Left cardiac atrium (tissue), 4 donors: ENCODE data around the gene MYH1. TPM values are rescaled to one million over a fixed set of nuclear protein-coding genes. Genes with fewer than 3 reads are reported as not detected.
A peak's percentile ranks its signal among the peaks of the same experiment; 100 is the strongest.

Source experiments
- ATAC-seq, 2 donors: fragments of 200-7000 bp; cut with Tn5 transposase; one replicate each; pipeline ENCODE4 v1.9.1; 2020; ENCODE audit warnings: mild to moderate bottlenecking in 2 of 2, moderate library complexity in 2 of 2
- DNase-seq: peaks from one replicate; pipeline ENCODE4 v3.0.0-alpha.2; 2020
- intact Hi-C, 2 donors: fragments of 100-400 bp; cut with DNase I; formaldehyde crosslinking; loops; one replicate each; pipeline versions ENCODE4 v1.14.1 to v1.15.1; 2022 to 2023
- total RNA-seq, 2 donors: library from RNA; stranded (reverse); fragmentation: NEBNext Ultra II Directional; extraction: Animal tissue kit (Norgen Biotek cat#: 25700); gene quantifications; one replicate each; pipeline ENCODE4 v1.2.1, GENCODE V29; 2021
- donor health status: DM: no; HTN: yes; CAD: no.
- donor health status: DM: no; HTN: yes; CAD: no; lungs with severe emphysema.
- donor health status: DM: yes; HTN: yes; CAD: no.
- donor health status: Dilated cardiomyopathy.

Gene MYH1
- total RNA-seq, 2 donors from 2014 or later, result not detected

GRCh38 chr17:10512856-10513255 lies 5.5 kb downstream of the MYH1 start:
- DNase-seq, result no peak
- intact Hi-C loops, result no loop called here
- peak in 1 of 2 donors; percentile 12 for ATAC-seq

DNA sequence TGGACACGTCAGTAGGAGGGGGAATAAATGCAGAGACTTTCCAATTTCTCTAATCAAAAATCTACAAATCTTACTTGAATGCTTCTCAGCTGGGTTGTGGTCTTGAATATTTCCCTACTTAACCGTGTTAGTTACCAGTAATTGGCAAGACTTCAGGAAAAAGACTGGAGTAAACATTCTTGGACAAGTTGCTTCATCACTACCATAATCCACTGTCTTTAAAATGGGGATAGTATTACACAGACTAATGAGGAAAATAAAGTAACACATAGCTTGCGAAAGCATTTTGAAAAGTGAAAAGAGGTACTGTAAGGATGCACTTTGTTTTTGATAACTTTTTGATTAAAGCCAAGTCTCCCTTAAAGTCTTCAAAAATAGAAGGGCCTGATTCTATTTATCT lies 18.4 kb downstream of the MYH1 start:
- ATAC-seq, result no peak
- intact Hi-C loops, result loop anchor here in 1 of 2 donors (2.0 kb wide), 1 partner anchor 29 kb away; no protein-coding TSS in a partner anchor
- DNase-seq, result no peak

- DNase-seq, result no peak
- intact Hi-C loops, result no loop called here
- no peak for ATAC-seq
These were observed 26.3 kb downstream of the MYH1 start for GRCh38 chr17:10492004-10492403.

DNA sequence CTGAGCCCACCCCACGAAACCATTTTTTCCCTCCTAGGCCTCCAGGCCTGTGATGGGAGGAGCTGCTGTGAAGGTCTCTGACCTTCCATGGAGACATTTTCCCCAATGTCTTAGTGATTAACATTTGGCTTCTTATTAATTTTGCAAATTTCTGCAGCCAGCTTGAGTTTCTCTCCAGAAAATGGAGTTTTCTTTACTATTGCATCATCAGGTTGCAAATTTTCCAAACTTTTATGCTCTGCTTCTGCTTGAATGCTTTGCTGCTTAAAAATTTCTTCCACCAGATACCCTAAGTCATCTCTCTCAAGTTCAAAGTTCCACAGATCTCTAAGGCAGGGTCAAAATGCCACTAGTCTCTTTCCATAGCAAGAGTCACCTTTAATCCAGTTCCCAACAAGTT lies 36.1 kb downstream of the MYH1 start:
- ATAC-seq (no peak), DNase-seq (no peak)
- intact Hi-C loops, result no loop called here

DNA sequence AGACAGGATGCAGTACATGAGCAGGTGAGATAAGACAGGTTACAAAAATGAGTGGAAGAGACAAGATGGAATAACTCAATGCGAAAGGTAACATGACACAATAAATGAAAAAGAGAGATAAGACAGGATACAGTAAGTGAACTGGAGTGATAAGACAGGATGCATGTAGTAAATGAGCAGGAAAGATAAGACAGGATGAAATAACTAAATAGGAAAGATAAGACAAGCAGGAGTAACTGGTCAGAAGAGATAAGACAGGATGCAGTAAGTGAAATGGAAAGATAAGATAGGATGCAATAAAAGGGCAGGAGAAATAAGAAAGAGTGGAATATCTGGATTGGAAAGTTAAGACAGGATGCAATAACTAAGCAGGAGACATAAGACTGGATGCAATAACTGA lies 40.6 kb downstream of the MYH1 start:
- ATAC-seq (no peak), DNase-seq (no peak)
- intact Hi-C loops, result no loop called here

DNA sequence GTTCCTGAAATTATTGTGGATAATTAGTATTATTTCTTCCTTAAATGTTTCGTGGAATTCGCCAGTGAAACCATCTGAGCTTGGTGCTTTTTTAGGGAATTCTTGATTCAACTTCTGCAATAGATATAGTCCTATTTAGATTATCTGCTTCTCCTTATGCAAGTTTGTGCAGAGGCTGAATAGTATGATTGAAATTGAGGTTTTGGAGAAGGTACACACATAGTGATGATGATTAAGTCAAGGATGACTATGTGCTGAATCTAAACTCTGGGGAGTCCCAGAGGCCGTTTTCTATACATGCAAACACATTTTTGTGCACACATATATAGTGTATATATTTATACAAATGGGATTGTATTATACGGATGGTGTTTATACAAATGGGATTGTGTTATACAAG lies 43.8 kb downstream of the MYH1 start:
- intact Hi-C loops, result no loop called here
- ATAC-seq (no peak), DNase-seq (no peak)

- DNase-seq (no peak), ATAC-seq (no peak)
- intact Hi-C loops, result no loop called here
These were observed 46.5 kb downstream of the MYH1 start for GRCh38 chr17:10471858-10472257.

DNA sequence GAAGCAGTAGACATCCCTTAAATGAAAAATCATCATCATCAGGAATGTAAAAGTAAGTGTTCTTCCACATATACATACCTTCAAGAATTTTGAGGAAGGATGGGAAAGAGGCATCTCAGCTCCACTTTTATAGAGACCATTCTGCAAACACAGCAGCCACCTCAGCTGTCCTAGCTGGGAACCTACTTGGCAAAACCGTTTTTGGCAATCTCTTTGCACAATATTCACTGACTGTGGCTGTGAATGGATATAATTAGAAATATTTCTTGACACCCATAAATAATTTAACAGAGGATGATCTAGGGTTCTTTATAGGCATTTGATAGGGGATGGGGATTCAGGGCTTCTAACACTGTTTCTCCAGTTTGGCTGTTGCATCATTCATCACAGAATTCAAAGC lies 48.9 kb downstream of the MYH1 start, which contains the start of gene MYH4:
MYH4 (minus strand) TSS at position 101 of the 400 bp plus-strand sequence. CDS start 2,814 bp downstream, outside the sequence.
- no peak for DNase-seq
- ATAC-seq, result no peak
- intact Hi-C loops, result no loop called here

- no peak for ATAC-seq
- DNase-seq, result no peak
- intact Hi-C loops, result no loop called here
These were observed 54.9 kb downstream of the MYH1 start for GRCh38 chr17:10463402-10463801.

DNA sequence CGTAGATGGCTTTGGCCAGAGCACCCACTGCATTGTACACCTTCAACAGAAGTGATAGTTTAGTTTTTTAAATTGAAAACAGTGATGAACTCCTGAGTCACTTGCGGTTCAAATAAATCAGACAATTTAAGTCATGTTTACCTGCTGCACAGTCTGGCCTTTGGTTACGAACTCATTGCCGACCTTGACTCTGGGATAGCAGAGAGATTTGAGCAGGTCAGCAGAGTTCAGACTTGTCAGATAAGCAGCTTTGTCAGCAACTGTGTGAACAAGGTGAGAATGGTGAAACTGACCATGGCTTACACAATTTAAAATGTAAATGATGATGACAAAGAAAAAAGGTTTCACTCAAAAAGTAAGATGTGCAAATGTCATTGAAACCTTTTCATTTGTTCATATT lies 58.3 kb downstream of the MYH1 start:
- DNase-seq (no peak), ATAC-seq (no peak)
- intact Hi-C loops, result no loop called here

- intact Hi-C loops, result no loop called here
- DNase-seq, result no peak
- no peak for ATAC-seq
These were observed 59.6 kb downstream of the MYH1 start for GRCh38 chr17:10458701-10459100.

DNA sequence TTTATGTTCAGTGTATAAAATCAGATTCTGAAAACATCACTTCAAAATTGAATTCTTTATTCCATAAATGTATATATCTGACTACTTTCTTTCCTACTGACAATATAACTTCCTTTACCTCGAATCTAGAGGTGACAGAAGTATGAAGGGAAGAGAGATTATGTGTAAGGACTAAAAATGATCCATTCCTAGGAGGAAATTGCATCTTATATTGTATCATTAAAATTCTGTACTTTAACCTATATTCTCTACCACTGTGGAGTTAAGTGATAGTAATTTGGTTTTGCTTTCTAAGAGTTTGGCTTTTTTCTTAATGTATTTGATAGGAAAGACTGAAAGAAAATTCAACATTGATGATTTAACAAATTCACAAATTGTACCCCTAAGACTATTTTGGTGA lies 60.4 kb downstream of the MYH1 start:
- DNase-seq, result no peak
- intact Hi-C loops, result no loop called here
- ATAC-seq, result no peak

DNA sequence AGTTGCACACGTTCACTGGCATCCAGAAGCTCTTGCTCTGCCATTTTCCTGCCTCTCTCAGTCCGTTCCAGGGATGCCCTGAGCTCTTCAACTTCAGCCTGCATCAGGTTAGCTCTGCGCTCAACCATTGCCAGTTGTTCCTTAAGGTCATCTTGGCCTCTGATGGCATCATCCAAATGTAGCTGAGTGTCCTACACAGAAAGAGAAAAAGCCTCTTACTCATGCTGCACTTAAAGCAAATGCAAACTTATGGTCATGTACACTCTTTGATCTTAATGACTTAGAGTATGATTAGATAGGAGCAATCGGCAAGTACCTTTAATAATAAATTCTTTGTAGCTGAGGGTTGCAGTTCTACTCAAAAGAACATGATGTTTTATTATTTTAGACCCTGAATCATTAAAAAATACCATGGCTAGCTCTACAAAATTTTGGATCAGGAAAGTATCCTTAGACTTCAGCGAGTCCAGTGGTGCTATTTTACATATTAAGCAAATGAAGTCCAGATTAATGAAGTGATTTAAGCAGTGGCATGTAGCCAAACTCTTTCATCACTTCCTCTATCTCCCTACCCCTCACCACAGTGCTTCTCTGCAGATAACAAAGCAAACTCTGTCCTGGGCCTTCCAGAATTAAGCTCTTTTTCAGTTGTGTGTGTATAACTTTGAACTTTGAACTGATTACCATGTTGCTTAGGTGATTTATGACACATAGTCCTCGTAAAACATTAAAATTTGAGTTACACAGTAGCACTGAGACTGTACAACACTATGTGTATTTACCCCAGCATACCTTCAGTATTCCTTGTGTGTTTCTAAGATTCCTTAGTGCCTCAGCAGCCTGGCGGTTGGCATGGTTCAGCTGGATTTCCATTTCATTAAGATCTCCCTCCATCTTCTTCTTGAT lies 71.1 kb downstream of the MYH1 start:
- intact Hi-C loops, result no loop called here
- no peak for ATAC-seq
- no peak for DNase-seq

Other genes starting within 250 kb of the MYH1 start
- not detected for gene MYH13, start 145.5 kb downstream of the MYH1 start, total RNA-seq
- gene MYH8, start 96.6 kb downstream of the MYH1 start, total RNA-seq, result not detected
- not detected for gene MYH4, start 49.0 kb downstream of the MYH1 start, total RNA-seq
- gene MYH2, start 31.1 kb upstream of the MYH1 start, total RNA-seq, result not detected
- gene MYH3, start 138.8 kb upstream of the MYH1 start, total RNA-seq, result 1 to 10 TPM in 1 of 2 donors, under 1 TPM in 1; 0.53 to 1.9 TPM
- 10 to 100 TPM; 26.9 to 27.1 TPM for gene SCO1, start 179.0 kb upstream of the MYH1 start, total RNA-seq
- 1 to 10 TPM; 3.7 to 5.2 TPM for gene ADPRM, start 179.1 kb upstream of the MYH1 start, total RNA-seq
- gene TMEM220, start 211.5 kb upstream of the MYH1 start, total RNA-seq, result 1 to 10 TPM; 7.7 to 8.0 TPM